ENCODE measurements around the gene GEN1.

The GEN1 gene

GRCh38 chr2:17753803-17754663, at the start of gene GEN1, which contains the start of gene SMC6:
GEN1 (plus strand) TSS chr2:17754138; CDS start chr2:17759944, 5,806 bp downstream.
SMC6 (minus strand) TSS chr2:17753810; CDS start chr2:17745946, 7,864 bp downstream.
- no peaks in the 10 kb centered on the region for H3K27me3 Mint-ChIP-seq
- peak within 1 kb of the TSS; percentile 95 for H3K4me3 Mint-ChIP-seq
- H3K36me3 Mint-ChIP-seq = no peaks in the 10 kb centered on the region
- H3K27ac Mint-ChIP-seq = peak within 1 kb of the TSS; percentile 89
- H3K4me1 Mint-ChIP-seq = peaks cover 28% of the 10 kb centered on the region
- H3K9me3 Mint-ChIP-seq = no peaks in the 10 kb centered on the region

- no peak overlapping the region for H3K4me3 Mint-ChIP-seq
- no peaks in the 10 kb centered on the region for H3K27me3 Mint-ChIP-seq
- H3K4me1 Mint-ChIP-seq = no peaks in the 10 kb centered on the region
- peaks cover 8% of the 10 kb centered on the region for H3K36me3 Mint-ChIP-seq
- H3K9me3 Mint-ChIP-seq = no peaks in the 10 kb centered on the region
- H3K27ac Mint-ChIP-seq = no peak overlapping the region
Measured at GRCh38 chr2:17706845-17707244, 47.1 kb upstream of the GEN1 start.

- H3K27ac Mint-ChIP-seq = no peak overlapping the region
- H3K36me3 Mint-ChIP-seq = peaks cover 16% of the 10 kb centered on the region
- H3K4me1 Mint-ChIP-seq = no peaks in the 10 kb centered on the region
- H3K9me3 Mint-ChIP-seq = no peaks in the 10 kb centered on the region
- no peak overlapping the region for H3K4me3 Mint-ChIP-seq
- H3K27me3 Mint-ChIP-seq = no peaks in the 10 kb centered on the region
Measured at GRCh38 chr2:17708501-17708900, 45.4 kb upstream of the GEN1 start.

GRCh38 chr2:17709897-17710296, 44.0 kb upstream of the GEN1 start:
- Mint-ChIP-seq H3K27me3 (no peaks in the 10 kb centered on the region), H3K4me3 (no peak overlapping the region), H3K36me3 (peaks cover 15% of the 10 kb centered on the region)

GRCh38 chr2:17710547-17711248, 43.2 kb upstream of the GEN1 start:
- H3K27me3 Mint-ChIP-seq = no peaks in the 10 kb centered on the region
- no peak overlapping the region for H3K27ac Mint-ChIP-seq
- peaks cover 17% of the 10 kb centered on the region for H3K36me3 Mint-ChIP-seq
- no peak overlapping the region for H3K4me3 Mint-ChIP-seq
- H3K9me3 Mint-ChIP-seq = no peaks in the 10 kb centered on the region
- H3K4me1 Mint-ChIP-seq = no peaks in the 10 kb centered on the region

More at GRCh38 chr2:17709897-17710296, 44.0 kb upstream of the GEN1 start:
- Mint-ChIP-seq H3K9me3 (no peaks in the 10 kb centered on the region), H3K27ac (no peak overlapping the region), H3K4me1 (no peaks in the 10 kb centered on the region)

GRCh38 chr2:17713291-17713690, 40.6 kb upstream of the GEN1 start:
- Mint-ChIP-seq H3K9me3 (no peaks in the 10 kb centered on the region), H3K27me3 (no peaks in the 10 kb centered on the region), H3K4me1 (no peaks in the 10 kb centered on the region), H3K36me3 (peaks cover 16% of the 10 kb centered on the region), H3K27ac (peak overlapping the region; percentile 5), H3K4me3 (no peak overlapping the region)

GRCh38 chr2:17717666-17718065, 36.3 kb upstream of the GEN1 start:
- H3K4me1 Mint-ChIP-seq = peaks cover 3% of the 10 kb centered on the region
- H3K27ac Mint-ChIP-seq = no peak overlapping the region
- H3K9me3 Mint-ChIP-seq = no peaks in the 10 kb centered on the region
- no peak overlapping the region for H3K4me3 Mint-ChIP-seq
- H3K27me3 Mint-ChIP-seq = no peaks in the 10 kb centered on the region
- peaks cover 15% of the 10 kb centered on the region for H3K36me3 Mint-ChIP-seq

- Mint-ChIP-seq H3K36me3 (peaks cover 10% of the 10 kb centered on the region), H3K4me3 (no peak overlapping the region), H3K9me3 (no peaks in the 10 kb centered on the region), H3K27ac (no peak overlapping the region), H3K4me1 (peaks cover 3% of the 10 kb centered on the region), H3K27me3 (no peaks in the 10 kb centered on the region)
Measured at GRCh38 chr2:17718689-17719088, 35.2 kb upstream of the GEN1 start.

GRCh38 chr2:17719562-17720371, 34.2 kb upstream of the GEN1 start:
- no peaks in the 10 kb centered on the region for H3K27me3 Mint-ChIP-seq
- peaks cover 3% of the 10 kb centered on the region for H3K4me1 Mint-ChIP-seq
- no peak overlapping the region for H3K27ac Mint-ChIP-seq
- H3K4me3 Mint-ChIP-seq = no peak overlapping the region
- H3K36me3 Mint-ChIP-seq = peaks cover 8% of the 10 kb centered on the region
- H3K9me3 Mint-ChIP-seq = no peaks in the 10 kb centered on the region

- no peaks in the 10 kb centered on the region for H3K27me3 Mint-ChIP-seq
- H3K27ac Mint-ChIP-seq = no peak overlapping the region
- H3K36me3 Mint-ChIP-seq = peaks cover 7% of the 10 kb centered on the region
- H3K4me3 Mint-ChIP-seq = no peak overlapping the region
- H3K4me1 Mint-ChIP-seq = no peaks in the 10 kb centered on the region
- no peaks in the 10 kb centered on the region for H3K9me3 Mint-ChIP-seq
Measured at GRCh38 chr2:17728210-17728609, 25.7 kb upstream of the GEN1 start.

- H3K4me1 Mint-ChIP-seq = no peaks in the 10 kb centered on the region
- H3K27me3 Mint-ChIP-seq = no peaks in the 10 kb centered on the region
- H3K27ac Mint-ChIP-seq = no peak overlapping the region
- H3K36me3 Mint-ChIP-seq = peaks cover 9% of the 10 kb centered on the region
- H3K4me3 Mint-ChIP-seq = no peak overlapping the region
- no peaks in the 10 kb centered on the region for H3K9me3 Mint-ChIP-seq
Measured at GRCh38 chr2:17729880-17730279, 24.1 kb upstream of the GEN1 start.

- Mint-ChIP-seq H3K4me3 (no peak overlapping the region), H3K4me1 (no peaks in the 10 kb centered on the region), H3K27me3 (no peaks in the 10 kb centered on the region), H3K27ac (no peak overlapping the region), H3K36me3 (peaks cover 23% of the 10 kb centered on the region), H3K9me3 (no peaks in the 10 kb centered on the region)
Measured at GRCh38 chr2:17733599-17733998, 20.3 kb upstream of the GEN1 start.

- H3K4me1 Mint-ChIP-seq = peaks cover 2% of the 10 kb centered on the region
- H3K27me3 Mint-ChIP-seq = no peaks in the 10 kb centered on the region
- H3K4me3 Mint-ChIP-seq = no peak overlapping the region
- peaks cover 25% of the 10 kb centered on the region for H3K36me3 Mint-ChIP-seq
- no peak overlapping the region for H3K27ac Mint-ChIP-seq
- no peaks in the 10 kb centered on the region for H3K9me3 Mint-ChIP-seq
Measured at GRCh38 chr2:17735864-17736263, 18.1 kb upstream of the GEN1 start.

GRCh38 chr2:17736989-17737388, 16.9 kb upstream of the GEN1 start:
- Mint-ChIP-seq H3K27me3 (no peaks in the 10 kb centered on the region), H3K4me3 (no peak overlapping the region), H3K36me3 (peaks cover 25% of the 10 kb centered on the region), H3K4me1 (peaks cover 5% of the 10 kb centered on the region), H3K9me3 (no peaks in the 10 kb centered on the region), H3K27ac (no peak overlapping the region)

- Mint-ChIP-seq H3K4me3 (no peak overlapping the region), H3K27ac (no peak overlapping the region), H3K36me3 (peaks cover 27% of the 10 kb centered on the region), H3K27me3 (no peaks in the 10 kb centered on the region), H3K4me1 (peaks cover 5% of the 10 kb centered on the region), H3K9me3 (no peaks in the 10 kb centered on the region)
Measured at GRCh38 chr2:17740203-17740602, 13.7 kb upstream of the GEN1 start.

Data from activated naive CD4-positive, alpha-beta T cell treated with anti-CD3 and anti-CD28 coated beads, Interleukin-2, amount 50 U/mL, for 24 hours (primary cell).